HG03521 (cell line): Measurements from ENCODE around the gene ZNF701.
A peak's percentile ranks its signal among the peaks of the same experiment; 100 is the strongest.
"Not testable (repeated sequence)": the region's sequence is repeated elsewhere in the genome, so short reads cannot be mapped to it uniquely, and the experiment has no call there.

Experiments
- ATAC-seq: cut with Tn5 transposase; IDR thresholded peaks from one replicate; pipeline ENCODE4 v1.9.1; 2021; ENCODE audit warnings: mild to moderate bottlenecking, moderate library complexity; ENCODE audit not compliant: unreplicated experiment

The ZNF701 gene

GRCh38 chr19:52561611-52562010 lies 8.5 kb upstream of the ZNF701 start:
- not testable (repeated sequence) for ATAC-seq

GRCh38 chr19:52566121-52566520 lies 4.0 kb upstream of the ZNF701 start:
- ATAC-seq = no peak

- no peak for ATAC-seq
Observed at GRCh38 chr19:52566588-52566987, 3.5 kb upstream of the ZNF701 start.

- ATAC-seq = no peak
Observed at GRCh38 chr19:52567921-52568320, 2.2 kb upstream of the ZNF701 start.

GRCh38 chr19:52569638-52569999 lies 468 bp upstream of the ZNF701 start:
- not testable (repeated sequence) for ATAC-seq

DNA sequence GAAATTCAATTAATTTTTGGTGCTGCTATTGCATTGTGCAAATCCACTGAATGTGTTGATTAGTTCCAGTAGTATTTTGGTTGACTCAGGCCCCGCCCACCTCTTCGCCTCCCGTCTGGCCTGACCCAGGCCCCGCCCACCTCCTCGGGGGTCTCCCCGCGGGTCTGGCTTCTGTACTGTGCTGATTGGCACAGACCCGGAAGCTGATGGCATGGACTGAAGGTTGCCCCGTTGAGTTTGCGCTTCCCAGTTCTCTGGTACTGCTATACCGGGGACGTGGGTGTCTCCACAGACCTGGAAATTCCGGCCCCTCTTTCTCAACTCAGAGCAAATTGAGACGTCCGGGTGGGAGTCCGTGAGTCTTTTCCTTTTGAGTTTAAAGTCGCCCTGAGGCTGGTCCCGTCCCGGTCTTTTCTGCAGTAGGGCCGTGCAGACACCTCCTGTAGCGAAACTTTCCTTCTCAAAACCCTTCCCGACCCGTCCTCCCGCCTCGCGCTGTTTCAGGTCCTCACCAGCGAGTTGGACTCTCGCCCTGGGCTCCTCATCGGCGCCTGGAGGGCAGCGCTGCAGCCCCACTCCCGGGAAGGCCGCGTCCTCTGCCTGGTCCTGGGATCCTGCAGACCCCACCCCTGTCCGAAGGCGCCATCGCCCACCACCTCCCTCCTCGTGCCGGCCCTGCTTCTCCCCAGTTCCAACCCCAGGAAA lies 14.8 kb downstream of the ZNF701 start:
- ATAC-seq = no peak

DNA sequence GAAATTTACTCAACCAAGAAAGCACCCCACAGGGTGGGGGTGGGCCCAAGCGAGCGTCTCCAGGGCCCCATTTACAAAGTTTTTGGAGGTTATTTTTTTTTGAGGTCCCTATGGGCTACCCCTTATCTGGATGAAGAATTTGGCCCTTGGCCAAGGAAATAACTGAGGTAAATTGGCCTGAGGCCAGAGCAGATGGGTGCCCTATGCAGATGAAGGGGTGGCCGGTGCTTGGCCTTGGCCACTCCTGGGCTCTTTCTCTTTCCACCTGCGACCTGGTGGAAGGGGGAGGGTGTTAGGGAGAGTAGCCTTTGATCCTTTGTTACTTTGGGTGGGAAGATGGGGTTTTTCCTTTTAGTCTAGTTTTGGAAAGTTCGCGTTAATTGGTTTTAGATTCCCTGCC lies 15.5 kb downstream of the ZNF701 start:
- ATAC-seq = no peak

DNA sequence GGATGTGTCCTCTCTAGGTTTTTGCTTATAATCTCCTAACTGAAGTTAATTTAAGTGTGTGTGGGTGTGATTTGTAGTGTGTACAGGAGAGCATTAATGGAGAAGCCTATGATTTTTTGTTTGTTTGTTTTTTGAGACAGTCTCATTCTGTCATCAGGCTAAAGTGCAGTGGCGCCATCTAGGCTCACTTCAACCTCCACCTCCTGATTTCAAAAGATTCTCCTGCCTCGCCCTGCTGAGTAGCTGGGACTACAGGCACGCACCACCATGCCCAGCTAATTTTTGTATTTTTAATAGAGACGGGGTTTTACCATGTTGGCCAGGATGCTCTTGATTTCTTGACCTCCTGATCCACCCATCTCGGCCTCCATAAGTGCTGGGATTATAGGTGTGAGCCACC lies 20.6 kb downstream of the ZNF701 start:
- no peak for ATAC-seq

- ATAC-seq = no peak
Observed at GRCh38 chr19:52592301-52592700, 22.2 kb downstream of the ZNF701 start.

DNA sequence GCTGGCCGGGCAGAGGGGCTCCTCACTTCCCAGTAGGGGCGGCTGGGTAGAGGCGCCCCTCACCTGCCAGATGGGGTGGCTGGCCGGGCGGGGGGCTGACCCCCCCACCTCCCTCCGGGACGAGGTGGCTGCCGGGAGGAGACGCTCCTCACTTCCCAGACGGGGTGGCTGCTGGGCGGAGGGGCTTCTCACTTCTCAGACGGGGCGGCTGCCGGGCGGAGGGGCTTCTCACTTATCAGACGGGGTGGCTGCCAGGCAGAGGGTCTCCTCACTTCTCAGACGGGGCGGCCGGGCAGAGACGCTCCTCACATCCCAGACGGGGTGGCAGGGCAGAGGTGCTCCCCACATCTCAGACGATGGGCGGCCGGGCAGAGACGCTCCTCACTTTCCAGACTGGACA lies 23.4 kb downstream of the ZNF701 start:
- ATAC-seq = not testable (repeated sequence)

DNA sequence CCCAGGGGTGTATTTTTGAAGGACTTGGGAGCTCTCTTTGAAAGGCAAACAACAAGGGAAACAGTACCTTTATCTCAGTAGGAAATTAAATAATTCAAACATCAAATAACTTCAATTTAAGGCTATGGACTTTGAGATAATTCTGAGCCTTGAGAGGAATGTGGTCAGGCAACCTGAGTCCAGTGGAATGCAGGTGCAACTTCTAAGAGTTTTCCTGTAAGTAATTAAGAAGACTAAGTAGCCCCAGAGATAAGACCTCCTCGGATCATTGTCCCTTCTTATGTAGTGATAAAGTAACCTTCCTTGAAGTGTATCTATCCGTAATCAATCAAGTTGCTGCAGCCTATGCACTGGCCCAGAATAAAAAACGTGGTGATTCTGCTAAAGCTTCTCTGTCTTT lies 29.2 kb downstream of the ZNF701 start:
- no peak for ATAC-seq

DNA sequence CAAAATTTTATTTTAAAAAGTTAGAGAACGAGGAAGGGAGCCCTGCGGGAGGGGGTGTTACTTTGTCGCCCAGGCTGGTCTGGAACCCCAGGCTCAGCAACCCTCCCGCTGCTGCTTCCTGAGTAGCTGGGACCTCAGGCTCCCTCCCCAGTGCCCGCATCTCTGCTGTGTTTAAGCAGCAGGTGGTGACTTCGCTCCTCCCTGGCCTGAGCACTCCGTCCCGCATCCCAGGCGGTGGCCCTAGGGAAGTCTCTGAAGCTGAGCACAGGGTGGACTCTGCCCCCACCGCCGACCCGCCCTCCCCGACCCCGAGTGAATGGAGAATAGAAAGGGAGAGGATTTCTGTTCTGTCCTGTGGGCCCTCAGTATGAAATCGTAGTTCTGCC lies 30.5 kb downstream of the ZNF701 start:
- peak; percentile 6 for ATAC-seq

- ATAC-seq = peak; percentile 93
Observed at GRCh38 chr19:52601025-52601973, 31.2 kb downstream of the ZNF701 start.

- not testable (repeated sequence) for ATAC-seq
Observed at GRCh38 chr19:52601974-52602366, 31.9 kb downstream of the ZNF701 start.

DNA sequence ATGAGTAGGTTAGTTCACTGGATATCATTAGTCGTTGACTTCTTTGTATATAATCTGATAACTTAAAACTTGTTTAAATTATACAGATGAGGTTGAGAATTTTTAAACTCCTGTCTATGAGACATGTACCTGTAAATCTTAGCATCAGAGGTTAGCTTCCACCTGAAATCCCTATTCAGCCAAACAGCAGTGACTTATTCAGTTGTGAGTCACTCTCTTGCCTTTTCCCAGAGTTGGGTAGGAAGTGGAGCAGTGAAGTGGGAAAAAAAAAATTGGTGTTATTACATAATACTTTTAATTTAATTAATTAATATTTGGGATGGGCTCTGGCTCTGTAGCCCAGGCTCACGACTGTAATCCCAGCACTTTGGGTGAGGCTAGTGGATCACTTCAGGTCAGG lies 32.9 kb downstream of the ZNF701 start:
- no peak for ATAC-seq

DNA sequence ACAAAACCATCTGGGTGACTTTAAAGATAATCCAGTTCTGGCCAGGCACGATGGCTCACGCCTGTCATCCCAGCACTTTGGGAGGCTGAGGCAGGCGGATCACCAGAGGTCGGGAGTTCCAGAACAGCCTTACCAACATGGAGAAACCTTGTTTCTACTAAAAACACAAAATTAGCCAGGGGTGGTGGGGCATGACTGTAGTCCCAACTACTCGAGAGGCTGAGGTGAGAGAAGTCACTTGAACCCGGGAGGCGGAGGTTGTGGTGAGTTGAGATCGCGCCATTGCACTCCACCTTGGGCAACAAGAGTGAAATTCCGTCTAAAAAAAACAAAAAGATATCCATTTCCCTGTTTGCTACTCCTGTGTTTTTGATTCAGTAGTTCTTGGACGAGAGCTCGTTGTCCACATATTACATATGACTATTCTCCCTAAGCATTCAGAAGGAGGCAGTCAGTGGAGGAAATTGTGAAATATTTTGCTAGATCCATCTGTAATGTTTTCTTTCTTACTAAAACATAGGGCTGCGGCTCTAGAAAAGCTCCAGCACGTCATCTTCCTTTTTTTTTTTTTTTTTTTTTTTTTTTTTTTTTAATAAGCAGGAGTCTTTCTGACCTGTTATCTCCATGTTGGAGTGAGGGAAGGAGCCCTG lies 33.6 kb downstream of the ZNF701 start:
- no peak for ATAC-seq

GRCh38 chr19:52613299-52613906 lies 43.3 kb downstream of the ZNF701 start:
- ATAC-seq = no peak

- ATAC-seq = no peak
Observed at GRCh38 chr19:52621376-52621775, 51.3 kb downstream of the ZNF701 start.

GRCh38 chr19:52622261-52622660 lies 52.2 kb downstream of the ZNF701 start:
- ATAC-seq = no peak

DNA sequence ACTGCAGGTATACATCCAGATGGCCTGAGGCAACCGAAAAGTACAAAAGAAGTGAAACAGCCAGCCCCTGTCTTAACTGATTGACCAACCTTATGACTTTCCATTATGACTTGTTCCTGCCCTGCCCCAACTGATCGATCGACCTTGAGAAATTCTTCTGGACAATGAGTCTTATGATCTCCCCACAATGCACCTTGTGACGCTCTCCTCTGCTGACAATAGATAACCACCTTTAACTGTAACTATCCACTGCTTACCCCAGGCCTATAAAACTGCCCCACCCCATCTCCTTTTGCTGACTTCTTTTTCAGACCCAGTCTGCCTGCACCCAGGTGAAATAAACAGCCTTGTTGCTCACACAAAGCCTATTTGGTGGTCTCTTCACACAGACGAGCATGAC lies 56.8 kb downstream of the ZNF701 start:
- no peak for ATAC-seq

- not testable (repeated sequence) for ATAC-seq
Observed at GRCh38 chr19:52627441-52627840, 57.4 kb downstream of the ZNF701 start.
